IMR-90 (cell line): Measurements from ENCODE around the gene PSMC4. TPM values are rescaled to one million over a fixed set of nuclear protein-coding genes. Genes with fewer than 3 reads are reported as not detected.

Experiments used
- ATAC-seq: fragments of 200-7000 bp; cut with Tn5 transposase; 2 replicates; pipeline ENCODE4 v1.9.1; 2020; ENCODE audit warnings: low read depth, mild to moderate bottlenecking, moderate library complexity
- BruUV-seq: library from RNA; stranded (reverse); fragments of 400-500 nt; replicated peaks from 2 replicates; lab custom pipeline; 2021; lab: Mats Ljungman, UMichigan
- CTCF ChIA-PET: fragments of 300-600 bp; formaldehyde crosslinking; extraction: SDS; loops from one replicate; lab custom pipeline; 2021; ENCODE audit warnings: antibody characterized with exemption; lab: Yijun Ruan, JAX
- POLR2A ChIA-PET: fragments of 300-600 bp; sonication (Branson Sonifier 250); formaldehyde crosslinking; loops from one replicate; lab custom pipeline; 2022; ENCODE audit warnings: antibody characterized with exemption; ENCODE audit not compliant: unreplicated experiment; lab: Charles Lee
- DNase-seq: peaks from one replicate; pipeline ENCODE4 v3.0.0; 2013
- H2AFZ ChIP-seq: replicated peaks from 2 replicates; pipeline ENCODE3; 2013; ENCODE audit warnings: low read length, mild to moderate bottlenecking; ENCODE audit not compliant: poor library complexity
- H2AK5ac ChIP-seq: 2 replicates; pipeline ENCODE4 v1.6.1; 2013; ENCODE audit warnings: low read depth, low read length, inconsistent platforms
- H2AK9ac ChIP-seq: replicated peaks from 2 replicates; pipeline ENCODE3; 2013; ENCODE audit warnings: mild to moderate bottlenecking, low read depth, low read length, moderate library complexity; ENCODE audit not compliant: poor library complexity
- H2BK120ac ChIP-seq: 2 replicates; pipeline ENCODE4 v1.6.1; 2013; ENCODE audit warnings: low read depth, low read length, inconsistent platforms
- H2BK15ac ChIP-seq: 3 replicates; pipeline ENCODE4 v1.6.1; 2013; ENCODE audit warnings: low read depth, low read length, inconsistent platforms
- H2BK20ac ChIP-seq: 2 replicates; pipeline ENCODE4 v1.6.1; 2013; ENCODE audit warnings: low read depth, mild to moderate bottlenecking, inconsistent platforms, low read length, moderate library complexity
- H2BK5ac ChIP-seq: 2 replicates; pipeline ENCODE4 v1.6.1; 2013; ENCODE audit warnings: mild to moderate bottlenecking, low read depth, low read length, inconsistent platforms; ENCODE audit not compliant: poor library complexity, severe bottlenecking
- H3K14ac ChIP-seq: replicated peaks from 2 replicates; pipeline ENCODE4 v1.6.1; 2013; ENCODE audit warnings: low read depth, low read length, inconsistent platforms
- H3K18ac ChIP-seq: 2 replicates; pipeline ENCODE4 v1.6.1; 2013; ENCODE audit warnings: low read depth, low read length, control low read depth
- H3K23ac ChIP-seq: 2 replicates; pipeline ENCODE4 v1.6.1; 2013; ENCODE audit warnings: low read depth, low read length, inconsistent platforms
- H3K27ac ChIP-seq: 2 replicates; pipeline ENCODE4 v1.5.1; 2013; ENCODE audit warnings: mild to moderate bottlenecking, control low read depth, low read length; ENCODE audit not compliant: insufficient read depth
- H3K27me3 ChIP-seq: 2 replicates; pipeline ENCODE4 v1.6.1; 2013; ENCODE audit warnings: low read length; ENCODE audit not compliant: control insufficient read depth, insufficient read depth
- H3K36me3 ChIP-seq: 2 replicates; pipeline ENCODE4 v1.6.1; 2013; ENCODE audit warnings: low read length, mixed read lengths; ENCODE audit not compliant: control insufficient read depth, insufficient read depth
- H3K4ac ChIP-seq: 2 replicates; pipeline ENCODE4 v1.6.1; 2013; ENCODE audit warnings: low read depth, low read length, inconsistent platforms
- H3K4me1 ChIP-seq: 2 replicates; pipeline ENCODE4 v1.6.1; 2013; ENCODE audit warnings: low read length, mixed read lengths; ENCODE audit not compliant: control insufficient read depth, insufficient read depth
- H3K4me2 ChIP-seq: 2 replicates; pipeline ENCODE4 v1.6.1; 2013; ENCODE audit warnings: low read depth, mild to moderate bottlenecking, control low read depth, low read length, moderate library complexity
- H3K4me3 ChIP-seq: 2 replicates; pipeline ENCODE4 v1.5.1; 2013; ENCODE audit warnings: low read depth, mild to moderate bottlenecking, control low read depth, low read length, moderate library complexity; ENCODE audit not compliant: insufficient read depth
- H3K56ac ChIP-seq: 2 replicates; pipeline ENCODE4 v1.6.1; 2013; ENCODE audit warnings: low read length, inconsistent platforms; ENCODE audit not compliant: insufficient read depth; ENCODE audit errors: extremely low read depth
- H3K79me1 ChIP-seq, 2 experiments: 2 replicates each; pipeline ENCODE4 v1.6.1; 2013; ENCODE audit warnings: low read length in 2 of 2, inconsistent platforms in 1 of 2, low read depth in 1 of 2
- H3K9ac ChIP-seq: 2 replicates; pipeline ENCODE4 v1.6.1; 2013; ENCODE audit warnings: low read depth, low read length, control low read depth
- H3K9me1 ChIP-seq: 2 replicates; pipeline ENCODE4 v1.6.1; 2013; ENCODE audit warnings: low read length, inconsistent platforms; ENCODE audit not compliant: insufficient read depth
- H3K9me3 ChIP-seq: 2 replicates; pipeline ENCODE4 v1.6.1; 2013; ENCODE audit warnings: low read length; ENCODE audit not compliant: control insufficient read depth, insufficient read depth
- H4K20me1 ChIP-seq: 2 replicates; pipeline ENCODE4 v1.6.1; 2013; ENCODE audit warnings: low read length, inconsistent platforms; ENCODE audit not compliant: insufficient read depth
- H4K5ac ChIP-seq: 2 replicates; pipeline ENCODE4 v1.6.1; 2013; ENCODE audit warnings: mild to moderate bottlenecking, low read depth, low read length, control low read depth
- H4K8ac ChIP-seq, 2 experiments: 2 replicates each; pipeline ENCODE4 v1.6.1; 2013; ENCODE audit warnings: low read depth in 2 of 2, low read length in 2 of 2, control low read depth in 1 of 2, inconsistent platforms in 1 of 2
- H4K91ac ChIP-seq: 2 replicates; pipeline ENCODE4 v1.6.1; 2013; ENCODE audit warnings: low read depth, low read length, inconsistent platforms; ENCODE audit not compliant: insufficient read depth
- CTCF ChIP-seq: conservative IDR thresholded peaks from 2 replicates; pipeline ENCODE4 v1.5.1; 2012; ENCODE audit warnings: mild to moderate bottlenecking, low read depth, low read length, improper control_type of control experiment
- WGBS, 2 experiments: methylation state at CpG; one replicate each; pipeline versions ENCODE4 v1.1.5 to v1.1.7; 2013; ENCODE audit warnings: missing lambda C conversion rate in 2 of 2; ENCODE audit not compliant: insufficient read length in 1 of 2; ENCODE audit errors: extremely low coverage in 2 of 2; 5-methylcytosine and 5-hydroxymethylcytosine counted together
- dilution Hi-C: fragments of 300-500 bp; cut with HindIII; formaldehyde crosslinking; loops from one replicate; pipeline ENCODE4 v1.14.3; 2018; ENCODE audit warnings: low sequenced_read_pairs; ENCODE audit not compliant: unreplicated experiment
- in situ Hi-C: fragments of 300-500 bp; cut with MboI; formaldehyde crosslinking; loops from 3 replicates; pipeline ENCODE4 v1.14.3; 2019; ENCODE audit warnings: low sequenced_read_pairs, inconsistent platforms, mixed read lengths
- intact Hi-C: fragments of 100-400 bp; cut with micrococcal nuclease; formaldehyde crosslinking; loops from 2 replicates; pipeline ENCODE4 v1.10.0; 2022
- polyA plus RNA-seq, 3 experiments: library from polyadenylated mRNA; depleted of rRNA; stranded (reverse); fragments of >200 nt; gene quantifications; 2 replicates each; pipeline ENCODE4 v1.2.3, GENCODE V29; 2012; ENCODE audit warnings: low replicate concordance in 1 of 3
- total RNA-seq: library from RNA; depleted of rRNA; stranded (reverse); fragments of >200 nt; gene quantifications from 2 replicates; pipeline ENCODE4 v1.2.3, GENCODE V29; 2012

Gene PSMC4
- total and polyA plus RNA-seq, 2 of the 4 experiments (the other 2 are of a cell fraction): 148 to 216 TPM

GRCh38 chr19:39949026-39949747 is 21.8 kb upstream of the PSMC4 start:
- Histone ChIP-seq H3K9me3 (no peaks in the 10 kb centered on the region), H3K14ac (no peak overlapping the region), H3K4me1 (no peaks in the 10 kb centered on the region), H3K18ac (no peak overlapping the region), H3K23ac (no peak overlapping the region), H3K4ac (no peak overlapping the region), H2BK15ac (no peak overlapping the region), H2AFZ (no peak overlapping the region), H3K36me3 (no peaks in the 10 kb centered on the region), H2AK5ac (no peak overlapping the region), H4K91ac (no peak overlapping the region), H3K79me1 (no peaks in the 10 kb centered on the region), H4K20me1 (no peaks in the 10 kb centered on the region), H3K27ac (no peak overlapping the region), H3K4me2 (no peak overlapping the region), H3K9ac (no peak overlapping the region), H3K27me3 (no peaks in the 10 kb centered on the region), H2BK120ac (no peak overlapping the region), H3K56ac (no peak overlapping the region), H3K9me1 (no peaks in the 10 kb centered on the region), H2AK9ac (no peak overlapping the region), H4K5ac (no peak overlapping the region), H2BK5ac (no peak overlapping the region), H3K4me3 (no peak overlapping the region), H2BK20ac (no peak overlapping the region), H4K8ac (no peak overlapping the region)
- intact Hi-C loops: no loop called here
- ChIA-PET POLR2A (no interaction called here), CTCF (no interaction called here)
- no peak for TF ChIP-seq CTCF
- no peak for ATAC-seq
- no TSS peak for BruUV-seq
- no peak for DNase-seq
- in situ Hi-C loops: no loop called here
- no CpG with 5 or more reads among the region's 2 CpGs for WGBS, 2 experiments
- dilution Hi-C loops: no loop called here
